RPMI7951 (cell line): ENCODE data around the gene TAS1R2. TPM values are rescaled to one million over a fixed set of nuclear protein-coding genes. Genes with fewer than 3 reads are reported as not detected.
"Not testable (repeated sequence)": the region's sequence is repeated elsewhere in the genome, so short reads cannot be mapped to it uniquely, and the experiment has no call there.

Experiments
- DNase-seq: peaks from one replicate; pipeline ENCODE4 v3.0.0-alpha.2; 2012; ENCODE audit warnings: low read depth
- total RNA-seq: library from RNA; depleted of rRNA; stranded (reverse); fragments of >200 nt; shearing (Covaris generic); gene quantifications from 2 replicates; pipeline ENCODE4 v1.2.3, GENCODE V29; 2014; rRNA removed

Gene TAS1R2
- not detected in 2 replicates for total RNA-seq

DNA sequence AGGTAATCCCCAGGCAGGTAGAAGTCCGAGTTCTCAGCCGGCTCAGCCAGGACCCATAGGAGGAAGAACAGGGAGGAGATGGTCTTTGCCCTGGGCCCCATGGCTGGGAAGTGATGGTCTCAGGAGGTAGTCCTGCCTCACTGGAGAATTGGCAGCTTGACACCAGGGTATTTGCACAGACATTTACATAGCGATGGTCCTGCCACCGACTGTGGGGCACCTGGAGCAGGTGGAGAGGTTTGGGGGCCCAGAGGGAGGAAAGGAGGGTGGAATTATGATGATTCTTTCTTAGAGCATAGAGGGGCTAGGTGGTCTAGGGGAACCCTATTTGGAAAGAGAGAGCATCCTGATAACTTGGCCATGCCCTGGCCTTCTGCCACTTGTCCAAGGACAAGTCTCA, at the start of gene TAS1R2:
Gene TAS1R2, minus strand, starts transcription at position 101 of the 400 bp plus-strand sequence. Its CDS starts 0 bp downstream, at position 101.
- no peak for DNase-seq

DNA sequence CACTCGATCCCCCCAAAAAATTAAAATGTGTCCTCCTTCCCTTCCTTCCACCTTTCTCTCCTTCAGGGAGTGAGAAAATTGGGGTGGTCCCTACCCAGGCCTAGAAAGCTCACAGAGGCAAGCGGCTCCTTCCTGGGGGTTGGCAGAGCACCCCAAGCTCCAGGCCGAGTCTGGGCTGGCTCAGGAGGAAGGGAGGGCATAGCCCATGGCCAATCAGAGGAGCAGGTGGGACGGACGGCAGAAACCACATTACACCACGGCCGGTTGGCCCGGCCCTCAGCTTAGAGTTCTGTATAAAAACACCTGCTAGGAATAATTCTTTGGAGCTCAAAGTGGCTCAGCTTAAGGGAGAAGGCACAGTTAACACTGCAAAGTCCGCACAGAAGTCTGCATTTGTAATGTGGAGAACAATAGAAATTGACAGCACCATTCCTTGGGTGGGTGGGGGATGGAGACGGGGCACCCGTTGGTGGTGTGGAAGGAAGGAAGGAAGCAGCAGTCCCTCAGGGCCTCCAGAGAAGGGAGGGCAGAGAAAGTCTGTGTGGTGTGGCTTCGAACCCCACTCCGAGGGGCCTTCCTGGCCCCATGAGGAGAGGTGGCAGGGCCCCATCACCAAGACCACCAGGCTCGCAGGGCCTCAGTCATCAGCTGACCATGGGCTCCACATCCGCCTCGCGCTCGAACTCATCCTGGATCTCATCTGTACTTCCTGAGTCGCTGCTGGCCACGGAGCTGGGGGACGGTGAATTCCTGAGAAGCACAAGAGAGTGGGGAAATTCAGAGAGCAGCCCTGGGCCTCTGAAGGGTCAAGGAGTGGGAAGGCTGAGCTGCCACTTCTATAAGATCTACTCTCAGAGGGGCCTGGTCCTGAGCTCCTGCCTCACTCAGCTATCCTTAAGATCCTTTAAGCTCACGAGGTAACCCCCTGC, 48.7 kb upstream of the TAS1R2 start:
- no peak for DNase-seq

- DNase-seq: peak; percentile 69
Observed at GRCh38 chr1:18907021-18907916, 47.8 kb upstream of the TAS1R2 start.

DNA sequence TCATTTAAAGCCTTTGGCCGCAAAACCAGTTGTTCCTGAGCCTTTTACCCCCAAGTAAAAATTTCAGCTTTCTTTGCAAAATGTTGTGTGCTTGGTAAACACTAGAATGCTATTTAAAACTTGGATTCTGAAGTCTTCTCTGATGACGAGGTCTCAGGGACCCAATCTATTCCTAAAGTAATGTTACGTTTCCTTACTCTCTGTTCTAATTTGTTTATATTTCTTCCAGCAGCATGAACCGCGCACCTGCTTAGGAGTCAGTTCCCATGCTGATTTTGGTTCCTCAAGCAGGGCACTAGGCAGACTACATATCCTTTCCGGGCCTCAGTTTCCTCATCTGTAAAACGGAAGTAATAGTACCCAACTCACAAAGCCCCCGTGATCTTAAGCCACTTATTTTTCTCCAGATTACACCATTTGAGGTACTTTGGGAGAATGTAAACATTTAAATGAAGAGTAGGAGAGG, 43.9 kb upstream of the TAS1R2 start:
- no peak for DNase-seq

DNA sequence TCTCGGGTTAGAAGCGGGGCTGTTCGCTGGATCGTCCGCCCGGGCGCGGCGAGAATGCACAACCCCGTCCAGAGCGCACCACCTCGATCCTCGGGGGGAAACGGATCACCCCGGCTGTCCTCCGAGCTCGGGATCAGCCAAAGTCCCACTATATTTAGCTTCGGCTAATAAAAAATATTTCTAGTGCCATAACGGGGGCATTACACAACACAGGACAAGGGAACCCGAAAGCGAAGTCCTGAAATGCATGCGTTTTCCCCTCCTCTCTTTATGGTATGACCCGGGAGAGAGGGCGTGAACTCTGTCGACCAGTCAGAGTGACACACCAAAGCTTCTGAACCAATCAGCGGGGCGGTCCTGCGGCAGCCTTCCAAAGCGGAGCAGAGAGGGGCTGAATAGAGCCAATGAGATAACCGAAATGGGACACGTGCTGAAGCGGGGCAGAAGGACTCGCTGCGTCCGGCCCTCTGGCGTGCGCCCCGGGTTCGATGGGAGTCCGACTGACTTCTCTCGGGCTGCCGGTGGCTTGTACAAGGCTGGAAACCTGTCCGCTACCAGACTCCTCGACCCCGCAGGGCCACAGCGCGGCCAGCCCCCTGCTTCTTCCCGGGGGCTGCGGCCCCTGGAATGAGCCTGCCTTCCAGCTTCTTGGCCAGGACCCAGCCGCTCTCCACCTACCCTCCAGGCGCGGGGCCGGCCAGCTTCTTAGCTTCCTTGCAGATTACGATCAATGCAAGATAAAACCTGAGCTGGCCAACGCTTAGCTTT, 43.2 kb upstream of the TAS1R2 start, which contains the start of gene ALDH4A1:
Gene ALDH4A1, minus strand, starts transcription at position 33 of the 768 bp plus-strand sequence. Its CDS starts 32 bp downstream, at position 1.
- DNase-seq: peak; percentile 99

GRCh38 chr1:18901952-18902522, 42.6 kb upstream of the TAS1R2 start:
- peak; percentile 64 for DNase-seq

DNA sequence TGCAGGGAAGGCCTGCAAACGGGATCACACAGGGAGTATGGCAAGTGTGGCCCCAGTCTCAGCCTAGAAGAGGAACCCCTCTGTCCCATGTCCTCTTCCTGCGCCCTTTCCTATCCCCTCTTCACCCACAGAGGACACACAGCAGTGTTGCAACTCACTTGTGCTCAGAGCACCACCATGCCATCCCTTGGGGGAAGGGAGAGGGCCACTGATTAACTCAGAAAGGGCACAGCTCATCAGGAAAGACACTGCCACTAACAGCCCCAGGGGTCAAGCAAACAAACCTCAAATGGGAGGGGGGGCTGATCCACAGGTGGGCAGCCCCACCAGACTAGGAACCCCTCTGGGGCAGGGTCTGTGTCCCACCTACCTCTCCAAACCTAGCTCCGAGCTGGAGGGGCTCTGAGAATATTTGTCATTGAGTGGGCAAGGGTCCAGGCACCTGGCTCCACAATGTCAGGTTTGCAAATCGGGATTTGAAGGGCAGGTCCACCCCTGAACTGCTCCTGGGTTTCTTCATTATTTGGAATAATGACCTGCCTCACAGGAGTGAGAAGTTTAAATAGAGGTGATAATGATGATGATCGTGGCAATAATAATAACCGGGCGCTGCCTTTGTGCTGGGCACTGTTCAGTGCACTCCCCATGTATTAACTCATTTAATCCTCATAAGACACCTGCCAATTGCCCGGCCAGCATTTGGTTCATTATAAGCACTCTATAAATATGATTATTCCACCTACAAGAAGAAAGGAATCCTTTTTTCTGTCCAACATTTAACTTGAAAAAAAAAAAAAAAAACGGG, 41.9 kb upstream of the TAS1R2 start:
- DNase-seq: no peak

- DNase-seq: no peak
Observed at GRCh38 chr1:18900303-18900841, 40.9 kb upstream of the TAS1R2 start.

DNA sequence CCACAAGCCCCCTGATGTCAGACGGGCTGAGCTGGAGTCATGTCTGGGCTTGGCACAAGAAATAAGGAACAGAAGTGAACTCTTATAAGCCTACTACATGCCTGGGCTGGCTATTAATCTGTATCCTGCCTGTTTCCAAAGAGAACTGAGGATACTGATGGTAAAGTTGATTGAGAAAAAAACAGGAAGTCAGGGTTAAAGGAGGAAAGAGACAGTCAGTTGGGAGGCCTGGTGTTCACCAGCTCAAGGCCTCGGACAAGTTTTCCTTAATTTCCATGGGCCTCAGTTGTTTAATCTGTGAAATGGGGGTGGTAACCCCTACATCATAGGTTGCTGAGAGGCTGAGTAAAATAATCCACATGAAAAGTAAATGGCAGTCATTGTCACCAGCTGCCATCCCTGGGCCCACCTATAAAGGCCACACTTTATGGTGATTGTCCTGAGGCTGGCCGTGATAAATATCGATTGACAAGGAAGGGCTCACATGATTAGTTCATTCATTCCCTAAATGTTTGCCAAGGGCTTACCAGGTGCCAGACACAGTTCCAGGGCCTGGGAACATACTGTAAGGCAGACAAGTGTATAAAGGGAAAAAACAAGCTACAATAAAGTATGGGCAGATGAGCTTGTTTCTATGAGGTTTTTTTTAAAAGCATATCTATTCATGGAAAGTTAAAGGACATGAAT, 40.0 kb upstream of the TAS1R2 start:
- no peak for DNase-seq

DNA sequence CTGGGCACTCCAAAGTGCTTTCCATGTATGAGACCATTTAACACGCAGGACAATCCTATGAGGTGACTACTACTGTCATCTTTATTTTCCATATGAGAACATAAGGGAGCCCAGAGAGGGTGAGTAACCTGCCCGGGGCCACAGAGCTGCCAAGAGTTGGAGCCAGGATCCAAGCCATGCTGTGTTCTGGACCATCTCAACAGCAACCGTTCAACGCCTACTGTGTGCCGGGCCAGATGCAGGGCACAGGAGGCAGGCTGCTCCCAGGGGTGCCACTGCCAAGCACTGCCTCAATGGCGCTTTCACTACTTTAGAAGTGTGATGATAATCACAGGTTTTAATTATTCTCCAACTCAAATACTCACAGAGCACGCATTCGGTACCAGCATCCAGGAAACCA, 39.1 kb upstream of the TAS1R2 start:
- no peak for DNase-seq

- no peak for DNase-seq
Observed at GRCh38 chr1:18895317-18895716, 35.9 kb upstream of the TAS1R2 start.

- DNase-seq: no peak
Observed at GRCh38 chr1:18893120-18893519, 33.7 kb upstream of the TAS1R2 start.

- not testable (repeated sequence) for DNase-seq
Observed at GRCh38 chr1:18891858-18892257, 32.4 kb upstream of the TAS1R2 start.

- DNase-seq: no peak
Observed at GRCh38 chr1:18891426-18891780, 31.9 kb upstream of the TAS1R2 start.

DNA sequence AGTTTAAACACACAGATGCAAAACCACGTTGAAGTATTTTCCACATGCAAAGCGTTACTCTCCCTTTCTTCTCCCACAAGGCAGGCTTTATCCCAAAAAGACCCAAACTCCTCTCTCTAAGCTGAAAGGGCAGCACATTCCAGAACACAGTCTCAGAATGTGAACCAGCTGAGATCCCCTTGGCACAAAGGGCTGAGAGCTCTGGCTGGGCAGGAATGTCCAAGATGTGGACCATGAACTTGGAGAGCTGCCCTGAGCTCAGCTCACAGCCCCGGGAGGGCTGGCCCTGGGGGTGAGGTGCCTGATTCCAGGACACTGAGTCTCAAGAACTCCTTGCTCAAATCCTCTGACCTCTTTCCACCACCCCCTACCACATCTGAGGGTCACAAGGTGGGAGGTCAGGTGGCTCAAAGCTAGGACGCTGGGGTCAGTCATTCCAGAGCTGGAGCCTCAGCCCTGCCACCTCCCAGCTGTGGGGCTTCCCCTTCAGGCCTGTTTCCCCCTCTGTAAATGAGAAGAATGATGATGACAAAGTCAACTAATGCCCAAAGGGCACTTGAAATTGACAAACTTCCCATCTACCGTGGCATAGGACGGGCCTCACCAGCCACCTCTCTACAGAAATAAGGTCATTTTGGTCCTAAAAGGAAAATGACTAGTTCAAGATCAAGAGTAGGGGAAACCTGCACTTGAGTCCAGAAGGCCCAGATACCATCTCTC, 31.4 kb upstream of the TAS1R2 start:
- peak; percentile 16 for DNase-seq

DNA sequence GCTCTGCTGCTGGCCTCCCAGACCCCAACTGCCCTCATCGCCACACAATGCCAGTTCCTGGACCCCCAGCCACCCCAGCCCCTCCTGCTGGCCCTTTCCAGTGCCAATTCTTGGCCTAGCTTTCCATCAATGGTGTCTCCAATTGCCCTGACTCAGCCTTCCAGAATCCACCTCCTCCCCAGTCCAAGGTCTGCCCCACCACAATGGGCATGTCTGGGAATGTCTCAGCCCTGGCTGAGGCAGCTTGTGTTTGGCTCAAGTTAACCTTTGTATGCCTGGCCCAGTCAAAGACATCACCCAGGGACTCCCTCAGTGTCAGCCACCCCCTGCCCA, 26.5 kb upstream of the TAS1R2 start:
- DNase-seq: peak; percentile 20

- DNase-seq: no peak
Observed at GRCh38 chr1:18885311-18886002, 26.0 kb upstream of the TAS1R2 start.

GRCh38 chr1:18884727-18885126, 25.3 kb upstream of the TAS1R2 start:
- no peak for DNase-seq
